H1 (cell line): ENCODE measurements around the gene GJB1. TPM values are rescaled to one million over a fixed set of nuclear protein-coding genes. Genes with fewer than 3 reads are reported as not detected.

Experiments
- CTCF ChIA-PET: fragments of 300-600 bp; sonication (Branson Sonifier 250); formaldehyde crosslinking; loops from one replicate; lab custom pipeline; 2021; ENCODE audit not compliant: partially characterized antibody; lab: Charles Lee
- POLR2A ChIA-PET: fragments of 300-600 bp; sonication (Branson Sonifier 250); formaldehyde crosslinking; loops from one replicate; lab custom pipeline; 2021; ENCODE audit warnings: inconsistent platforms; ENCODE audit not compliant: partially characterized antibody; lab: Charles Lee
- DNase-seq, 2 experiments: peaks; one replicate each; pipeline versions ENCODE4 v3.0.0 to v3.0.0-alpha.2; 2010 to 2022; ENCODE audit warnings: low spot score in 2 of 2, low read depth in 1 of 2, mixed read lengths in 1 of 2
- FAIRE-seq: peaks from 2 replicates; lab custom pipeline; 2011; peaks lifted over from hg19 to GRCh38; lab: Jason Lieb, UNC
- H2AFZ ChIP-seq: 2 replicates; pipeline ENCODE4 v1.8.1; 2012; ENCODE audit warnings: low read length, inconsistent platforms
- H2AK5ac ChIP-seq: 2 replicates; pipeline ENCODE4 v1.6.1; 2013; ENCODE audit warnings: low read depth, low read length
- H2BK120ac ChIP-seq: replicated peaks from 2 replicates; pipeline ENCODE3; 2013; ENCODE audit warnings: low read depth, low read length, inconsistent platforms
- H2BK12ac ChIP-seq: 2 replicates; pipeline ENCODE4 v1.6.1; 2013; ENCODE audit warnings: low read depth, low read length
- H2BK15ac ChIP-seq: 2 replicates; pipeline ENCODE4 v1.6.1; 2013; ENCODE audit warnings: low read length
- H2BK20ac ChIP-seq: 2 replicates; pipeline ENCODE4 v1.6.1; 2013; ENCODE audit warnings: low read length
- H2BK5ac ChIP-seq: 2 replicates; pipeline ENCODE4 v1.6.1; 2013; ENCODE audit warnings: low read depth, low read length
- H3K14ac ChIP-seq: 2 replicates; pipeline ENCODE4 v1.6.1; 2013; ENCODE audit warnings: inconsistent platforms; ENCODE audit not compliant: insufficient read length
- H3K18ac ChIP-seq: 2 replicates; pipeline ENCODE4 v1.6.1; 2013; ENCODE audit warnings: low read length; ENCODE audit errors: extremely low read depth
- H3K23ac ChIP-seq: 2 replicates; pipeline ENCODE4 v1.6.1; 2013; ENCODE audit warnings: inconsistent platforms; ENCODE audit not compliant: insufficient read length
- H3K23me2 ChIP-seq: 2 replicates; pipeline ENCODE4 v1.6.1; 2013; ENCODE audit warnings: low read depth, low read length
- H3K27ac ChIP-seq: 2 replicates; pipeline ENCODE4 v1.6.1; 2011; ENCODE audit warnings: low read depth, low read length, inconsistent platforms
- H3K27me3 ChIP-seq, 4 experiments: replicated peaks in 1 of 4; 1 replicate in 1 of 4; 2 replicates in 3 of 4; pipeline versions ENCODE4 v1.6.1 to v1.8.1; 2011 to 2013; ENCODE audit warnings: low read length in 3 of 4, mild to moderate bottlenecking in 3 of 4, inconsistent platforms in 2 of 4, mixed read lengths in 2 of 4, moderate library complexity in 1 of 4; ENCODE audit not compliant: control insufficient read depth in 3 of 4, insufficient read depth in 3 of 4; ENCODE audit errors: extremely low read depth in 1 of 4
- H3K36me3 ChIP-seq, 4 experiments: 2 replicates each; pipeline versions ENCODE4 v1.6.1 to v1.8.1; 2011 to 2013; ENCODE audit warnings: mild to moderate bottlenecking in 4 of 4, low read length in 3 of 4, moderate library complexity in 2 of 4, control low read depth in 1 of 4, inconsistent platforms in 1 of 4; ENCODE audit not compliant: insufficient read depth in 4 of 4, control insufficient read depth in 2 of 4
- H3K4ac ChIP-seq: replicated peaks from 2 replicates; pipeline ENCODE3; 2013; ENCODE audit warnings: low read length, low read depth, mixed read lengths, inconsistent platforms; ENCODE audit not compliant: insufficient read length
- H3K4me1 ChIP-seq, 4 experiments: replicated peaks in 1 of 4; 1 replicate in 1 of 4; 2 replicates in 3 of 4; pipeline versions ENCODE4 v1.6.1 to v1.8.1; 2011 to 2013; ENCODE audit warnings: low read length in 3 of 4, inconsistent platforms in 2 of 4, mixed read lengths in 1 of 4; ENCODE audit not compliant: insufficient read depth in 4 of 4, control insufficient read depth in 3 of 4
- H3K4me2 ChIP-seq, 2 experiments: 2 replicates each; pipeline versions ENCODE4 v1.6.1 to v1.8.1; 2011 to 2013; ENCODE audit warnings: low read depth in 2 of 2, low read length in 2 of 2, control low read depth in 1 of 2, inconsistent platforms in 1 of 2, mild to moderate bottlenecking in 1 of 2; ENCODE audit not compliant: insufficient read depth in 1 of 2
- H3K4me3 ChIP-seq, 4 experiments: fragments of 200-600, 300-600 bp in 1 of 4; sonication (generic), shearing (Covaris generic), sonication (Bioruptor Twin) in 1 of 4; 2 replicates each; pipeline versions ENCODE4 v1.5.1 to v1.8.1; 2011 to 2016; ENCODE audit warnings: low read length in 4 of 4, low read depth in 3 of 4, control low read depth in 2 of 4, inconsistent platforms in 2 of 4, mild to moderate bottlenecking in 2 of 4, mixed read lengths in 1 of 4, moderate library complexity in 1 of 4; ENCODE audit not compliant: insufficient read depth in 2 of 4; ENCODE audit errors: extremely low read depth in 1 of 4
- H3K56ac ChIP-seq: replicated peaks from 2 replicates; pipeline ENCODE3; 2013; ENCODE audit warnings: low read depth, mild to moderate bottlenecking, mixed read lengths, low read length, inconsistent platforms; ENCODE audit not compliant: insufficient read length
- H3K79me1 ChIP-seq: 2 replicates; pipeline ENCODE4 v1.6.1; 2013; ENCODE audit warnings: low read depth, low read length, control low read depth
- H3K79me2 ChIP-seq, 2 experiments: 2 replicates each; pipeline versions ENCODE4 v1.6.1 to v1.8.1; 2012 to 2013; ENCODE audit warnings: low read length in 2 of 2, mild to moderate bottlenecking in 2 of 2, inconsistent platforms in 1 of 2; ENCODE audit not compliant: insufficient read depth in 2 of 2, control insufficient read depth in 1 of 2
- H3K9ac ChIP-seq, 4 experiments: replicated peaks in 1 of 4; 1 replicate in 1 of 4; 2 replicates in 3 of 4; pipeline versions ENCODE4 v1.6.1 to v1.8.1; 2011 to 2013; ENCODE audit warnings: low read depth in 3 of 4, low read length in 3 of 4, control low read depth in 2 of 4, mild to moderate bottlenecking in 2 of 4, moderate library complexity in 2 of 4, inconsistent platforms in 1 of 4; ENCODE audit errors: extremely low read depth in 1 of 4
- H3K9me3 ChIP-seq, 2 experiments: 2 replicates each; pipeline versions ENCODE4 v1.6.1 to v1.8.1; 2012 to 2013; ENCODE audit warnings: mild to moderate bottlenecking in 2 of 2, moderate library complexity in 2 of 2, control low read depth in 1 of 2, inconsistent platforms in 1 of 2, low read depth in 1 of 2, low read length in 1 of 2, mixed read lengths in 1 of 2; ENCODE audit not compliant: insufficient read depth in 2 of 2
- H4K20me1 ChIP-seq, 2 experiments: replicated peaks in 1 of 2; 2 replicates each; pipeline versions ENCODE3 to v1.8.1; 2011 to 2013; ENCODE audit warnings: inconsistent platforms in 2 of 2, low read length in 2 of 2, mild to moderate bottlenecking in 1 of 2; ENCODE audit not compliant: insufficient read depth in 2 of 2, control insufficient read depth in 1 of 2
- H4K5ac ChIP-seq: 2 replicates; pipeline ENCODE4 v1.6.1; 2013; ENCODE audit warnings: low read length, low read depth, mixed read lengths, inconsistent platforms; ENCODE audit not compliant: insufficient read length
- H4K8ac ChIP-seq: 2 replicates; pipeline ENCODE4 v1.8.0; 2013; ENCODE audit warnings: mild to moderate bottlenecking, moderate library complexity, low read length, inconsistent platforms; ENCODE audit not compliant: insufficient read depth; ENCODE audit errors: extremely low read depth
- H4K91ac ChIP-seq: replicated peaks from 2 replicates; pipeline ENCODE3; 2013; ENCODE audit warnings: low read length, mixed read lengths, inconsistent platforms; ENCODE audit not compliant: insufficient read length
- ATF3 ChIP-seq: IDR thresholded peaks from 2 replicates; pipeline ENCODE4 v1.6.1; 2011; ENCODE audit warnings: low read depth, mild to moderate bottlenecking, low read length; ENCODE audit not compliant: insufficient read depth
- CBX5 ChIP-seq: fragments of 300-800, 300-1000 bp; sonication (generic); IDR thresholded peaks from 2 replicates; pipeline ENCODE4 v1.7.1; 2016; ENCODE audit warnings: antibody characterized with exemption, low read length, low read depth
- CHD2 ChIP-seq: IDR thresholded peaks from 2 replicates; pipeline ENCODE4 v1.6.1; 2012; ENCODE audit warnings: low read length, improper control_type of control experiment
- CREB1 ChIP-seq: IDR thresholded peaks from 2 replicates; pipeline ENCODE4 v1.6.1; 2012; ENCODE audit warnings: inconsistent platforms
- CTBP2 ChIP-seq: IDR thresholded peaks from 2 replicates; pipeline ENCODE4 v1.7.0; 2011; ENCODE audit warnings: borderline replicate concordance, mild to moderate bottlenecking, moderate library complexity, mixed read lengths, low read length; ENCODE audit not compliant: insufficient read depth, insufficient read length
- HDAC2 ChIP-seq, 2 experiments: fragments of 300-600 bp in 1 of 2; sonication (generic) in 1 of 2; IDR thresholded peaks; 2 replicates each; pipeline ENCODE4 v1.6.1; 2011 to 2012; ENCODE audit warnings: low read depth in 2 of 2, low read length in 2 of 2, mild to moderate bottlenecking in 2 of 2, moderate library complexity in 2 of 2, borderline replicate concordance in 1 of 2, inconsistent platforms in 1 of 2
- MAX ChIP-seq: IDR thresholded peaks from 2 replicates; pipeline ENCODE4 v1.6.1; 2012; ENCODE audit warnings: inconsistent platforms
- PHF8 ChIP-seq: fragments of 200-600 bp; sonication (generic); conservative IDR thresholded peaks from 2 replicates; pipeline ENCODE4 v1.7.1; 2012; ENCODE audit warnings: low read depth, mild to moderate bottlenecking, inconsistent platforms, low read length, moderate library complexity
- RAD21 ChIP-seq, 2 experiments: IDR thresholded peaks in 1 of 2; conservative IDR thresholded peaks in 1 of 2; 2 replicates each; pipeline ENCODE4 v1.6.1; 2011; ENCODE audit warnings: low read depth in 2 of 2, low read length in 2 of 2, improper control_type of control experiment in 1 of 2, inconsistent platforms in 1 of 2, mild to moderate bottlenecking in 1 of 2, moderate library complexity in 1 of 2
- RNF2 ChIP-seq: fragments of 200-900, 300-1000 bp; sonication (generic); IDR thresholded peaks from 2 replicates; pipeline ENCODE4 v1.7.1; 2016; ENCODE audit warnings: borderline replicate concordance, low read depth, mild to moderate bottlenecking, antibody characterized with exemption, low read length; ENCODE audit not compliant: poor library complexity, severe bottlenecking; ENCODE audit errors: missing control alignments
- SP2 ChIP-seq: IDR thresholded peaks from 2 replicates; pipeline ENCODE4 v1.6.1; 2012; ENCODE audit warnings: mild to moderate bottlenecking, low read length, inconsistent platforms
- TAF1 ChIP-seq: IDR thresholded peaks from 2 replicates; pipeline ENCODE4 v1.6.1; 2011; ENCODE audit warnings: mild to moderate bottlenecking, low read depth, low read length
- WGBS, 2 experiments: shearing (Covaris generic) in 1 of 2; methylation state at CpG; one replicate each; pipeline versions ENCODE4 v1.1.6 to v1.1.7; 2013 to 2015; ENCODE audit warnings: low lambda C conversion rate in 2 of 2, mixed read lengths in 2 of 2, inconsistent platforms in 1 of 2, low coverage in 1 of 2, missing lambda C conversion rate in 1 of 2; ENCODE audit not compliant: insufficient replicate concordance in 2 of 2, insufficient coverage in 1 of 2, insufficient read length in 1 of 2; ENCODE audit errors: extremely low coverage in 1 of 2, missing lambda C conversion rate in 1 of 2; 5-methylcytosine and 5-hydroxymethylcytosine counted together
- polyA plus RNA-seq, 7 experiments: library from polyadenylated mRNA; depleted of rRNA in 3 of 7; stranded (reverse) in 5 of 7; unstranded in 2 of 7; fragments of >200 nt in 5 of 7; fragments of 200-250 nt in 2 of 7; gene quantifications; 1 replicate in 5 of 7; 2 replicates in 1 of 7; 4 replicates in 1 of 7; pipeline versions ENCODE4 v1.2.1 to v1.2.3, GENCODE V29; 2011 to 2013; ENCODE audit warnings: missing spikeins in 2 of 7, mixed read lengths in 2 of 7
- total RNA-seq: library from RNA; stranded (reverse); fragmentation: NEBNext Ultra II Directional; extraction: Animal tissue kit (Norgen Biotek cat#: 25700); gene quantifications from 2 replicates; pipeline ENCODE4 v1.2.1, GENCODE V29; 2021

The GJB1 gene
- total and polyA plus RNA-seq, 2 of the 8 experiments (the other 6 are each of a cell fraction or from before 2014, with no cell fraction given): 0.14 TPM; not detected in 1

DNA sequence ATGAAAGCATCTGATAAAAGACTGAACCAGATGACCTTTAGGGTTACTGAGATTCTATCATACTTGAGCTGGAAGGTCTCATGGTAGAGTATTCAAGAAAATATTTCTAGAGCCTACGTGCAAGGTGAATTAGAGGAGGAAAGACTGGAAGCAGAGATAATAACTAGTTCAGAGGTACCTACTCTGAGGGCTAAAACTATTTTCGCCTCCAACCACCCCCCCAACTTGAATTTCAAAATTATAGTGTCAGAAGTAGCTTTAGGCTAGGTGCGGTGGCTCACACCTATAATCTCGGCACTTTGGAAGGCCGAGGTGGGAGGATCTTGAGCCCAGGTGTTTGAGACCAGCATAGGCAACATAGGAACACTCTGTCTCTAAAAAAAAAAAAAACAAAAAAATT, 47.5 kb upstream of the GJB1 start:
- Histone ChIP-seq H2BK5ac (no peak overlapping the region), H3K23me2 (no peaks in the 10 kb centered on the region; the same call in 1 of the 2 replicates), H3K79me1 (no peaks in the 10 kb centered on the region), H4K8ac (no peak overlapping the region), H3K36me3 (no peaks in the 10 kb centered on the region), H3K27ac (no peak overlapping the region), H3K27me3 (no peaks in the 10 kb centered on the region), H3K14ac (no peak overlapping the region), H2AFZ (no peak overlapping the region), H2AK5ac (no peak overlapping the region), H2BK120ac (no peak overlapping the region), H2BK15ac (no peak overlapping the region), H3K4ac (no peak overlapping the region), H3K23ac (no peak overlapping the region), H4K91ac (no peak overlapping the region), H3K79me2 (no peaks in the 10 kb centered on the region), H2BK20ac (no peak overlapping the region), H2BK12ac (no peak overlapping the region), H4K20me1 (no peaks in the 10 kb centered on the region), H3K9me3 (no peaks in the 10 kb centered on the region), H3K4me1 (peaks cover 0 to 4% (median 3%) of the 10 kb centered on the region in 4 experiments; a peak in 4 of 7 replicates), H3K4me2 (no peak overlapping the region), H4K5ac (no peak overlapping the region), H3K9ac (no peak overlapping the region), H3K56ac (no peak overlapping the region), H3K18ac (no peak overlapping the region), H3K4me3 (no peak overlapping the region)
- WGBS, 2 experiments: 95% methylated on average over 5 of the region's 5 CpGs; no CpG with 5 or more reads in 1 of the 2 experiments
- TF ChIP-seq RNF2: no peak
- TF ChIP-seq ATF3: no peak
- TF ChIP-seq HDAC2 (IDR thresholded peaks at IDR 0.05; ENCODE audit: borderline replicate concordance in 1 of 2, low read depth in 2 of 2, low read length in 2 of 2): no peak
- no peak for TF ChIP-seq RAD21 (IDR thresholded peaks at IDR 0.05 in 1 of 2, conservative IDR thresholded peaks at IDR 0.05 in 1 of 2; ENCODE audit: low read depth in 2 of 2, low read length in 2 of 2)
- no peak for TF ChIP-seq PHF8
- no peak for TF ChIP-seq TAF1
- no peak for TF ChIP-seq SP2
- no peak for TF ChIP-seq CHD2
- TF ChIP-seq CREB1: no peak
- no peak for TF ChIP-seq MAX
- TF ChIP-seq CTBP2: no peak
- no peak for TF ChIP-seq CBX5
- ChIA-PET POLR2A (no interaction called here), CTCF (interaction anchor here (0.6 kb wide), 1 partner anchor 134 kb away, joined by 3 read pairs; no protein-coding TSS in a partner anchor)
- no peak for FAIRE-seq
- no peak for DNase-seq
